CD4-positive, alpha-beta T cell treated with Interleukin-10 for 1 hour (primary cell): Measurements from ENCODE around the gene WNK1.
A peak's percentile ranks its signal among the peaks of the same experiment; 100 is the strongest.
"Not testable (repeated sequence)": the region's sequence is repeated elsewhere in the genome, so short reads cannot be mapped to it uniquely, and the experiment has no call there.

Experiments used
- DNase-seq: peaks from one replicate; pipeline ENCODE4 v3.0.0-alpha.2; 2020

Gene WNK1

GRCh38 chr12:779745-780734 lies 27.7 kb downstream of the WNK1 start:
- no peak for DNase-seq

GRCh38 chr12:780750-781379 lies 28.5 kb downstream of the WNK1 start:
- no peak for DNase-seq

GRCh38 chr12:785706-786105 lies 33.3 kb downstream of the WNK1 start:
- no peak for DNase-seq

- no peak for DNase-seq
These were observed 35.9 kb downstream of the WNK1 start for GRCh38 chr12:788288-788687.

- DNase-seq: not testable (repeated sequence)
These were observed 36.4 kb downstream of the WNK1 start for GRCh38 chr12:788762-789161.

GRCh38 chr12:789852-790563 lies 37.6 kb downstream of the WNK1 start:
- DNase-seq: no peak

GRCh38 chr12:790608-791007 lies 38.2 kb downstream of the WNK1 start:
- no peak for DNase-seq

GRCh38 chr12:793037-793436 lies 40.7 kb downstream of the WNK1 start:
- no peak for DNase-seq

GRCh38 chr12:793711-794110 lies 41.3 kb downstream of the WNK1 start:
- no peak for DNase-seq

GRCh38 chr12:795305-795704 lies 42.9 kb downstream of the WNK1 start:
- peak; percentile 47 for DNase-seq

GRCh38 chr12:800401-800800 lies 48.0 kb downstream of the WNK1 start:
- DNase-seq: no peak

GRCh38 chr12:802242-803120 lies 50.1 kb downstream of the WNK1 start:
- no peak for DNase-seq

- no peak for DNase-seq
These were observed 52.7 kb downstream of the WNK1 start for GRCh38 chr12:805022-805632.

GRCh38 chr12:806200-806791 lies 53.9 kb downstream of the WNK1 start:
- DNase-seq: no peak

GRCh38 chr12:807041-807735 lies 54.8 kb downstream of the WNK1 start:
- DNase-seq: peak; percentile 53

GRCh38 chr12:810116-810515 lies 57.7 kb downstream of the WNK1 start:
- no peak for DNase-seq

GRCh38 chr12:810671-811415 lies 58.5 kb downstream of the WNK1 start:
- DNase-seq: no peak

GRCh38 chr12:812950-813349 lies 60.6 kb downstream of the WNK1 start:
- no peak for DNase-seq

- DNase-seq: not testable (repeated sequence)
These were observed 65.1 kb downstream of the WNK1 start for GRCh38 chr12:817456-817855.

GRCh38 chr12:817941-818600 lies 65.7 kb downstream of the WNK1 start:
- DNase-seq: no peak
